GM19468 (cell line): Measurements from ENCODE around the gene RBM44.

Source experiments
- ATAC-seq: cut with Tn5 transposase; IDR thresholded peaks from one replicate; pipeline ENCODE4 v1.9.1; 2021; ENCODE audit warnings: mild to moderate bottlenecking, moderate library complexity, moderate number of reproducible peaks; ENCODE audit not compliant: unreplicated experiment; ENCODE audit errors: extremely low read depth

Gene RBM44

GRCh38 chr2:237869343-237870102 is 70.9 kb downstream of the RBM44 start:
- ATAC-seq = no peak

- no peak for ATAC-seq
Measured at GRCh38 chr2:237870126-237870525, 71.5 kb downstream of the RBM44 start.

- ATAC-seq = no peak
Measured at GRCh38 chr2:237870754-237871651, 72.4 kb downstream of the RBM44 start.

GRCh38 chr2:237872178-237872887 is 73.8 kb downstream of the RBM44 start:
- no peak for ATAC-seq

GRCh38 chr2:237873421-237873831 is 74.8 kb downstream of the RBM44 start:
- ATAC-seq = no peak

- ATAC-seq = no peak
Measured at GRCh38 chr2:237873897-237874551, 75.4 kb downstream of the RBM44 start.

- no peak for ATAC-seq
Measured at GRCh38 chr2:237874585-237875161, 76.1 kb downstream of the RBM44 start.

GRCh38 chr2:237875256-237876060 is 76.9 kb downstream of the RBM44 start:
- ATAC-seq = no peak

- no peak for ATAC-seq
Measured at GRCh38 chr2:237876061-237876526, 77.5 kb downstream of the RBM44 start.

- no peak for ATAC-seq
Measured at GRCh38 chr2:237876532-237876931, 78.0 kb downstream of the RBM44 start.

GRCh38 chr2:237876951-237877491 is 78.4 kb downstream of the RBM44 start:
- ATAC-seq = no peak

- ATAC-seq = no peak
Measured at GRCh38 chr2:237877576-237878307, 79.2 kb downstream of the RBM44 start.

- ATAC-seq = no peak
Measured at GRCh38 chr2:237878321-237879057, 79.9 kb downstream of the RBM44 start.

GRCh38 chr2:237879058-237879430 is 80.5 kb downstream of the RBM44 start:
- ATAC-seq = no peak

- ATAC-seq = no peak
Measured at GRCh38 chr2:237879991-237880560, 81.5 kb downstream of the RBM44 start.

- no peak for ATAC-seq
Measured at GRCh38 chr2:237882510-237883481, 84.2 kb downstream of the RBM44 start.
